DOHH2 (cell line): Measurements from ENCODE around the gene CEMIP.

ENCODE experiments used
- CTCF ChIP-seq: fragments of 200-600 bp; sonication (generic); IDR thresholded peaks from one replicate; pipeline ENCODE4 v1.5.1; 2014; ENCODE audit warnings: antibody characterized with exemption, mild to moderate bottlenecking, low read depth, low read length; ENCODE audit not compliant: poor library complexity, severe bottlenecking
- EZH2phosphoT487 ChIP-seq: fragments of 200-600 bp; sonication (generic); IDR thresholded peaks from 2 replicates; pipeline ENCODE4 v1.6.1; 2017; ENCODE audit warnings: borderline replicate concordance, mild to moderate bottlenecking, antibody characterized with exemption, low read length, moderate library complexity, mixed read lengths

- TF ChIP-seq CTCF (no peak), EZH2phosphoT487 (no peak)
These were observed 190.1 kb downstream of the CEMIP start for GRCh38 chr15:80969316-80969715.
